NCI-H82 treated with DMSO at 0.1 percent for 48 hours (cell line): Measurements from ENCODE around the gene FAM120AOS.

Experiments
- DNase-seq: peaks from one replicate; lab custom pipeline; 2025; ENCODE audit not compliant: unreplicated experiment; lab: John Stamatoyannopoulos, UW

FAM120AOS gene

DNA sequence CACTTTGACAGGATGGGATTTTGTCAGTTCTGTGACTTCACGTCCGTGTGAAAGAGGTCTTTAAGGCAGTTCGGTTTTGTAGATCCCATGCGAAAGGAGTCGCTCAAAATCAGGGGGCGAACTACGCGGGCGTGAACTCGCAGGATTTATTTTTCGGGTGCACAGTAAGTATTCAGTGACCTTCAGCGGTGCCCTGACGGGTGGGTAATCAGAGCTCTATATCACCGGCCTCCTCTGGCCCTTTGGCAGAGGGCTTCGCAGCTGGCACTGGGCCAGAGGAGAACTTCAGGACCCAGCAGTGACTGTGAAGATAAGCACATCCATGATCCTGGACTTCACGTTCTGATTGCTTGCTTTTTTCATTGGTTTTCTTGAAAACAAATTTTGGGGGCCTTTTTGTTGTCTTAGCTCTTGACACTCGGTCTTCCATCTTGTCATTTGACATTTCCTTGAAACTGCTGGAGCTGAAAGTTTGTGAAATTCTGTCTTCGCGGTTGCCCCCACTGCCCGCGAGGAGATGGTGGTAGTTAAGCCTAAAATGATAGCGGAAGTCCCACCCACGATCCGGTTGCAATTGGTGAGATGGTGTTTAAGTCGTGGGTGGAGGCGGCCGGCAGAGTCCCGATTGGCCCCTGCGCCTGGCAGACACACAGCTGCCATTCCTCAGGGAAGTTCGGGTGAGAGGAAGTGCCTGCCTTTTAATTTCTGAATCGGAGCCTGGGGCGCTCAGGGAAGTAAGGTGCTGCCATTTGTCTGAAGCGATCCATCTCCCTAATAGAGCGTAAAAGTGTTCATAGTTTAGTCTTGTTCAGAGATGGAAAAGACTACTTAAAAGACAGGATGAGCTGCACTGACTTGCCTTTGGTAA, at the start of gene FAM120AOS:
TSS of gene FAM120AOS (minus strand) at position 535 of the 868 bp plus-strand sequence. CDS start 872 bp downstream, outside the sequence.
- DNase-seq, result peak; percentile 76

DNA sequence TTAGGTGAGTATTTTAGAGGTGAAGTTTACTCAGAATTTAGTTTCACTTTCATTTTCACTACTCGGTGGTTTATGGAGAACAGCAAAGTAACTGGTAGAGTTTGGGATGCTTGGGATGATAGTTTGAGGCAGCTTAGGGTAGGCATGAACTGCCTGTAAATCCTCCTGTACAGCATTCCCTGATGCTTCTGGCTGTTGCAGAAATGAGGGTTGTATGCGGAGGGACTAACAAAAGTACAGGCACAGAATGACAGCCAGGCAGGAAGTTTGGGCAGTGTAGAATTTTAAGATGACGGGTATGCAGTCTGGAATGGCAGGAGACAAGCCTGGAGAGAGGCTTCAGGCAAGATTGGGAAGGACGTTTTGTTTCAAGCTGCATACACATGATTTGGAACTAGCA, 48.0 kb upstream of the FAM120AOS start:
- no peak for DNase-seq

DNA sequence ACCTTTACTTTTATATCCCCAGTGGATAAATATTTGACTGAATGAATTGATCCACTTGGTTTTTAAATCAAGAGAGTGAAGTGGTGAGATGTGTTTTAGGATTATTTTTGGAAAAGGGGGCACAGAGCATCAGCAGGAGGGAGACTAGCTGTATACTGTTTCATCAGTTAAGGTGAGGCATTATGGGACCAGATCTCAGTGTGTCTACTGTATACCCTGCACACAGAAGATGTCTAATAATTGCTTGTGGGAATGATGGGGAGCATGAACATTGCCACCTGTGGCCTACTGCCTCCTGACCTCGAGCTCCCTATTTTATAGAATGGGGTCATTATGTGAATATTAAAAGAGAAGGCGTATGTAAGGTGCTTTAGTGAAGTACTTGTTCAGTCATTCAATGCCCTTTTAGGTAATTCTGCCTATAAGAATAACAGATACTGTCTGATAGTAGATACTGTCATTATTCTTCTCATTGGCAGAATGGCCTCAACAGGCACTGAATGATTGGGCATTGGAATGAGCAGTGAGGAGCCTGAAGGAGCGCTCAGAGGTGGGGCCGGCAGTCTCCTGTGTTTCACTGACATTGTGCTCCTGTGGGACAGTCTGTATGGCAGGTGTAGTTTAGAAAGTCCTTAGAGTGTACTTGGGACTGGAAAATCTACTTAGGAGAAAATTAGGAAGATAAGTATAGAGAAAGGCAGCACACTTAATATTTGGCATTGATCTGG, 47.4 kb upstream of the FAM120AOS start:
- no peak for DNase-seq

DNA sequence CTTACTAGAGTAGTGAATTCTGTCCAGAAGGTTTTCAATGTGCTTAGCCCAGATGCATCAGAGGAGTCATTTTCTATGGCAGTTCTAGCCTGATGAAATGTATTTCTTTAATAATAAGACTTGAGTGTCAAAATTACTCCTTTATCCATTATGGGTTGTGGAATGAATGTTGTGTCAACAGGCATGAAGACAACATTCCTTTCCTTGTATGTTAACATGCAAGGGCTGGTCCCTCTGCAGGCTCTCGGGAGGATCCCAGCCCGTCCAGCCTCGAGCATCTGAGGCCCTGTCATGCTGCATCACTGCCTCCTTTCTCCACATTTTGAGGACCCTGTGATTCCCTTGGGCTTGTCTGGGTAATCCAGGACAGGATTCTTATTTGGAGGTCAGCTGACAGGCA, 42.9 kb upstream of the FAM120AOS start:
- no peak for DNase-seq

DNA sequence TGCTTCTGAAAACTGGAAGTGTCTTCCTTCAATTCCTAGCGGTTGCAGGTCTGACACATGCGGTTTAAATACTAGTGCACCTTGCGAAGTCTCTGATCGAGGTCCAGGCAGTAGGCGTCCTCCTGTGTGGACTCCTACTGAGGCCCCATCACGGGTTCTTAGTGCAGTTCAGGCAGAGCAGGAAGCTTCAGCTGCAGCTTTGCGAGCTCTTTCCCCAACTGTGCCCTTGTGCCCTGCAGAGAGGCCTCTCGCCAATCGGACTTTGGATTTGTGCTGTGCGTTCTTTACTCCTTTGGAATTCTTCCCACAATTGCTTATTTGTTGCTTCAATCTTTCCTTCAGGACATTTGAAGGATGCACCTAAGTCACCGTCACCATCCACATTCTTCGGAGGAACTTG, 40.6 kb upstream of the FAM120AOS start:
- DNase-seq, result no peak

- DNase-seq, result peak; percentile 54
Observed at GRCh38 chr9:93492327-93492726, 38.9 kb upstream of the FAM120AOS start.

DNA sequence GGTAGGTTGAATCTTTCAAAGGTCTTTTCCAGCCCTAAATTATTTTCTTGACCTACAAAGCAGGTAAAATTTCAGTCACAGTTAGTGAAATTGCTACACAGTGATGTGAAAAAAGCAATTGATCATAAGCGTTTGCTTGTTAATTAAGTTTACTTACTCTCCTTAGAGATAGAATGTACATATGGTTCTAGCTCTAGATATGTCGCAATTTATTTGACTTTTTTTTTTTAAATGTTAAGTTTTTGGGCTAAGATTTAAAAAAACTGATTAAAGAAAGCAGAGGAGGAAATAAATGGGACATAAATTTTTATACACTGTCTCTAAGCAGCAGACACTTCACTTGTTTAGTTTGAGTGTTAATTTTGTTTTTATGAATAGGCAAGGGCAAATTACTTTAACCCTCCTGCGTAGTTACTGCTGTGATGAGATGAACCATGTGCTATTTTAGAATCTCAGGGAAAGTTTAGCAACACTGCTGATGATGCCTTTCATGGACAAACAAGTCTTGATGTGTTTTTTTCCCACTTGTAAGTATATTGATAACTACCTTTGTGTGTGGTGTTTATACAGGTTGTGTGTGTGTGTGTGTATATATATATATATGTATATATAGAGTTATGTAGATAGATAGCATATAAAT, 38.3 kb upstream of the FAM120AOS start:
- no peak for DNase-seq

- peak; percentile 9 for DNase-seq
Observed at GRCh38 chr9:93488244-93488643, 34.9 kb upstream of the FAM120AOS start.

DNA sequence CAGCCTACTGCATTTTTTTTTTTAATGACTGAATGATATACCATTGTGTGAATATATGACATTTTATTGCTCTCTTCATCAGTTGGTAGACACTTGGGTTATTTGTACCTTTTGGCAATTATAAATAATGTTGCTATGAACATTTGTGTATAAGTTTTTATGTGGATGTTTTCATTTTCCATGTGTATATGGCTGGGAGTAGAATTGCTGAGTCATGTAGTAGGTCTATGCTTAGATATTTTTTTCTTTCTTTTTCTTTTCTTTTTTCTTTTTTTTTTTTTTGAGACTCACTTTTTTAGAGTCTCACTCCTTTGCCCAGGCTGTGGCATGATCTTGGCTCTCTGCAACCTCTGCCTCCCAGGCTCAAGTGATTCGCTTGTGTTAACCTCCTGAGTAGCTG, 32.9 kb upstream of the FAM120AOS start:
- no peak for DNase-seq

DNA sequence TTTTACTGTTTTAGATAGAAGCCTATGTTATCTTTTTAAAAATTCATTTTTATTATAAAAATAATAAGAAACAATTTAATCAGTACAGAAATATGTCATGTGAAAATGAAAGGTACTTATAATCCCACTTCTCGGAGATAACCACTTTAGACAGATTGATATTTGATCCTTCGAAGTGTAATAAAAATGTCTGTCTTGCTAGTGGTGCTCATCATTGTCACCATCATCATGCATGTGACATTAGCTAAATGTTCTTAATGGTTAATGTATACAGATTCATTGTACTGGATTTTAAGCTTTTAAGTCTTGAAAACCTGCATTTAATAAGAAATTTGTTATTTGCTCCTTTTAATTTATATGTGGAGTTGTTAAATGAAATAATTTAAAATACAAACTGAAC, 30.1 kb upstream of the FAM120AOS start:
- no peak for DNase-seq

DNA sequence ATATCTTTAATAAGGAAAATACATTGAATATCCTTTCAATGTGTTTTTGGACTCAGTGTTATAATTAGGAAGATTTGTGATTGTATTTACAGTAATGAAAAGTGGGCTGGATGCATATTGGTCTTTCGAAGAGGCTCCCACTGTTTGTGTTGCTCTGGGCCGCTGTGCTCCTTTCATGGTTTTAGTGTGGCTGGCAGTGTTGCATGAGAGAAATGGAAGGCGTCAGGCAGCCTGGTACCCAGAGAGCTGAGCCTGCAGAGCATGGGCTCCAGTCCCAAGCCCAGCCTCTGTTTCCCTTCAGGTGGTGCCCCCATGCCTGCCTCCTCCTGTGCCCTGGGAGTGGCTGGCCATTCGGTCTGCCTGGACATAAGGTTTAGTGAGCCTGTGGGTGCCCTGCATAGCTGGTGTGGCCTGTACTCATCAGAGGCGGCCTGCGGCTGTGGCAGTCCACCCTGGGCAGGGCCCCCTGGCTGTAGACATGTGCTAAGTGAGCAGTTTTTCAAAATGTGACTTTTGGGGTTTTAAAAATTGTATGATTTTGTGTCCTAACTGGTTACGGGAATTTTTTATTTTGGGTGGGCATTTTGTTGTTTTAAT, 27.4 kb upstream of the FAM120AOS start:
- DNase-seq, result no peak

GRCh38 chr9:93480262-93480661, 26.9 kb upstream of the FAM120AOS start:
- DNase-seq, result no peak

DNA sequence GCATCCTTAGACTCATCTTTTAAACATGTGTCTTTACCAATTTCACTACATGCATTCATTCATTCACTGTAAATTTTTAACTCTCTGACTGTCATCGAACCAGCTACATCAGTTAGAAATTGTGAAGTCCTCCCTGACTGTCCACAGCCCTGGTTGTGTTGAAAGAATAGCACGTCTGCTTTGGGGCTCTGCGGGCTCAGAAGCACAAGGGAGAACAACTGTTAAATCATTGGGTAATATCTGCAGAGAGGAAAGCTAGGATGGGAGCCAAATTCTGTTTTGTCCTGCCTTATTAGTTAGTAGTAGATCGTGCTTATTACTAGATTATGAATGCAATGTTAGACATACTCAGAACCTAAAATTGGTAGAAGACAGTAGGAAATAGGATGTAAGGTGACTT, 26.3 kb upstream of the FAM120AOS start:
- DNase-seq, result no peak

- no peak for DNase-seq
Observed at GRCh38 chr9:93477397-93477796, 24.0 kb upstream of the FAM120AOS start.

DNA sequence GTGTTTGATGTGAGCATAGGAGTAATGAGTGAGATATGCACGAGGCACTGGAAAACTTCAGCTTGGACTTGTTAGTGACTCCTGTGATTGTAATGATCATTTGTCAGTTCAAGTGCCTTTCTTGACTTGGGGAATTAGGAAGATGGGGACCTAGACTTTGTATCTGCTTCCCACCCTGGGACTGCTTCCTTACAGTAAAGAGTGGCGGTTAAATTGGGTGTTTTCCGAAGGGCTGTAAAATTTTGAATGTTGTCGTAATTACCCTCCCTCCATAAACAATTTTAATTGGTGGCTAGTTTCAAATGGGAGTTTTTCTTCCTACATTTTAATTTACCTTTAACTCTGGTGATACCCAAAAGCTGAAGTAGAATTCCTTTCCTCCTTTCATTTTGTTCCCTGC, 23.5 kb upstream of the FAM120AOS start:
- DNase-seq, result no peak

- no peak for DNase-seq
Observed at GRCh38 chr9:93475856-93476255, 22.5 kb upstream of the FAM120AOS start.

DNA sequence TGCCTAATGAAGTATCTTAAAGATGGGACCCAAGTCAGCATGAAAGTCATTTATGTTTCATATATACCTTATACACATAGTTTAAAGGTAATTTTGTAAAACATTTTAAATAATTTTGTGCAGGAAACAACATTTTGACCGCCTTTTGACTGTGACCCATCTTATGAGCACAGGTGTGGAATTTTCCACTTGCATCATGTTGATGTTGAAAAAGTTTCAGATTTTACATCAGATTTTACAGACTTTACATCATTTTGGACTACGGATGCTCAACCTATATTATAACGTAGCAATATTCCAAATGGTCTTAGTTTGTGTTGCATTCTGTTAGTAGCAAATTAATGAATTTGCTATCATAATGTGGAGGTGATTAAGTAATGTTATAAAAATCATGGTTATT, 21.7 kb upstream of the FAM120AOS start:
- DNase-seq, result no peak

DNA sequence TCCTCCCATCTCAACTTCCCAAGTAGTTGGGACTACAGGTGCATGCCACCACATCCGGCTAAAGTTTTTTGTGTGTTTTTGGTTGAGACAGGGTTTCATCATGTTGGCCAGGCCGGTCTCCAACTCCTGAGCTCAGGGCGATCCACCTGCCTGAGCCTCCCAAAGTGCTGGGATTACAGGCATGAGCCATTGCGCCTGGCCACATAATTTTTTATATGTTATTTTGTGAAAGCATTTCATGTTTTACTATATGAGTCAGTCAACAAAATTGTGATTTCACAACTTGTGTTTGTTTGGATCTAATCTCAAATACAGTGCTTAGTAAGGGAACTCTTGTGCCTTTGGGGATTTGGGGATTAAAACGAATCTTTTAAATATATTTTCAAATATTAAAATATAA, 20.0 kb upstream of the FAM120AOS start:
- DNase-seq, result no peak

DNA sequence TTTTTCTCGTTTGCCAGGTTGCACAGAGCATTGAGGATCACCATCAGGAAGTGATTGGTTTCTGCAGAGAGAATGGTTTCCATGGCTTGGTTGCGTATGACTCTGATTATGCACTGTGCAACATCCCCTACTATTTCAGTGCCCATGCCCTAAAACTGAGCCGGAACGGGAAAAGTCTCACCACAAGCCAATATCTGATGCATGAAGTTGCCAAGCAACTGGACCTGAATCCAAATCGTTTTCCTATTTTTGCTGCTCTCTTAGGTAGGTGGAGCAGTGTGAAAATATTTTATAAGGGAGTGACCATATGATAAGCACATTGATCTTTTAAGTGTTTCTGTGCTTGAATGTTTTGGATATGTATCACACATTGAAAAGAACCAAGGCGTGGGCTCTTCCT, 17.7 kb upstream of the FAM120AOS start:
- no peak for DNase-seq

DNA sequence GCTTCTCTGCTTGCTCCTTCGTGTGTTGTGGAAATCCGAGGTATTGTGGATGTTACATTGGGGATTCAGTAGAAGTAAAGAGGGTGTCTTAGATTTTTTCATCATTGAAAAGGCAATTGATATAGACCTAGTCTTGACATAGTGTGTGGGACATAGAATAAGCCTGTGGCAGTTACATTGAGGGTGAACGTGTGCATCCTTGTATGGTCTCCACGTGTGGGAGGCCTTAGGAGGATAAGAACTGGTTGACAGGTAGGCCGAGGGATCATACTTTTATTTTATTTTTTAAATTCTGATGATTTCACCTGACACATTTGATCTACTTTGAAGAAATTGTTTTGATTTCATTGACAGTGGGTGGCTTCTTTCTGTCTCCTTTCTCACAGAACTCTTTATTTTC, 17.0 kb upstream of the FAM120AOS start:
- DNase-seq, result no peak

GRCh38 chr9:93468763-93469456, 15.5 kb upstream of the FAM120AOS start:
- no peak for DNase-seq
